ENCODE measurements around the gene PAPPA2. TPM values are rescaled to one million over a fixed set of nuclear protein-coding genes. Genes with fewer than 3 reads are reported as not detected.

Gene PAPPA2
- total RNA-seq, 1 experiment from 2014 or later: 0.03 TPM

DNA sequence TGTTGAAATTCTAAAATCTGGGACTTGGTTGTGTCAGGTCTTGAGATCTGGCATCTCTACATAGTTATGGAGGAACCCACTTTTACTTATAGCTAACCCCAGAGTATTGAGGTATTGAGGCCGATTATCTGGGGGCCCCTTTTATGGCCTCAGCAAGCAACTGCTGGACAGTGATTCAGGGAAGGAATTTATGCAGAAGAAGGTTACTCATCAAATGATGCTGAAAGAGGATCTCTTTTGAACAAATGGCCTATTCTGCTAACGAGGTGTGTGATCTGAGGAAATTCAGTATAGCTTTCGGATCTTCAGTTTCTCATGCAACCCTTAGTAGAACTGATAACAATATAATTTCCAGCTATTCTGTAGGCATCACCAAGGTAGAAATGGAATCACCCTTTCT lies 239.9 kb downstream of the PAPPA2 start:
- no peak for DNase-seq (ENCODE audit: low read depth, low spot score)
- Histone ChIP-seq H3K27me3 (ENCODE audit: control insufficient read depth, insufficient read depth, low read length) (no peaks in the 10 kb centered on the region; the same call in 1 of the 2 replicates), H3K9me3 (ENCODE audit: control insufficient read depth, insufficient read depth, low read depth, low read length) (no peaks in the 10 kb centered on the region), H3K36me3 (ENCODE audit: control insufficient read depth, insufficient read depth, low read length) (no peaks in the 10 kb centered on the region), H3K4me3 (ENCODE audit: low read depth in 2 of 2, low read length in 2 of 2) (no peak overlapping the region), H3K27ac (ENCODE audit: low read length) (no peak overlapping the region), H3K4me1 (ENCODE audit: control insufficient read depth, insufficient read depth, low read length) (no peaks in the 10 kb centered on the region)
- no TSS peak for BruUV-seq (replicated peaks)
- intact Hi-C loops (cut with micrococcal nuclease; ENCODE audit: unreplicated experiment) (no loop called here), in situ Hi-C loops (cut with HindIII; ENCODE audit: low pct_unique_long_range_greater_than_20kb, low sequenced_read_pairs) (no loop called here)
- TF ChIP-seq, protein P1, sequence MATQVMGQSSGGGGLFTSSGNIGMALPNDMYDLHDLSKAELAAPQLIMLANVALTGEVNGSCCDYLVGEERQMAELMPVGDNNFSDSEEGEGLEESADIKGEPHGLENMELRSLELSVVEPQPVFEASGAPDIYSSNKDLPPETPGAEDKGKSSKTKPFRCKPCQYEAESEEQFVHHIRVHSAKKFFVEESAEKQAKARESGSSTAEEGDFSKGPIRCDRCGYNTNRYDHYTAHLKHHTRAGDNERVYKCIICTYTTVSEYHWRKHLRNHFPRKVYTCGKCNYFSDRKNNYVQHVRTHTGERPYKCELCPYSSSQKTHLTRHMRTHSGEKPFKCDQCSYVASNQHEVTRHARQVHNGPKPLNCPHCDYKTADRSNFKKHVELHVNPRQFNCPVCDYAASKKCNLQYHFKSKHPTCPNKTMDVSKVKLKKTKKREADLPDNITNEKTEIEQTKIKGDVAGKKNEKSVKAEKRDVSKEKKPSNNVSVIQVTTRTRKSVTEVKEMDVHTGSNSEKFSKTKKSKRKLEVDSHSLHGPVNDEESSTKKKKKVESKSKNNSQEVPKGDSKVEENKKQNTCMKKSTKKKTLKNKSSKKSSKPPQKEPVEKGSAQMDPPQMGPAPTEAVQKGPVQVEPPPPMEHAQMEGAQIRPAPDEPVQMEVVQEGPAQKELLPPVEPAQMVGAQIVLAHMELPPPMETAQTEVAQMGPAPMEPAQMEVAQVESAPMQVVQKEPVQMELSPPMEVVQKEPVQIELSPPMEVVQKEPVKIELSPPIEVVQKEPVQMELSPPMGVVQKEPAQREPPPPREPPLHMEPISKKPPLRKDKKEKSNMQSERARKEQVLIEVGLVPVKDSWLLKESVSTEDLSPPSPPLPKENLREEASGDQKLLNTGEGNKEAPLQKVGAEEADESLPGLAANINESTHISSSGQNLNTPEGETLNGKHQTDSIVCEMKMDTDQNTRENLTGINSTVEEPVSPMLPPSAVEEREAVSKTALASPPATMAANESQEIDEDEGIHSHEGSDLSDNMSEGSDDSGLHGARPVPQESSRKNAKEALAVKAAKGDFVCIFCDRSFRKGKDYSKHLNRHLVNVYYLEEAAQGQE (IDR thresholded peaks at IDR 0.05; ENCODE audit: insufficient read depth in 1 of 2, low read depth in 2 of 2, low read length in 1 of 2): no peak
- TF ChIP-seq TCF7L2 (IDR thresholded peaks at IDR 0.05; ENCODE audit: low read depth, low read length): no peak
- TF ChIP-seq, protein P2, sequence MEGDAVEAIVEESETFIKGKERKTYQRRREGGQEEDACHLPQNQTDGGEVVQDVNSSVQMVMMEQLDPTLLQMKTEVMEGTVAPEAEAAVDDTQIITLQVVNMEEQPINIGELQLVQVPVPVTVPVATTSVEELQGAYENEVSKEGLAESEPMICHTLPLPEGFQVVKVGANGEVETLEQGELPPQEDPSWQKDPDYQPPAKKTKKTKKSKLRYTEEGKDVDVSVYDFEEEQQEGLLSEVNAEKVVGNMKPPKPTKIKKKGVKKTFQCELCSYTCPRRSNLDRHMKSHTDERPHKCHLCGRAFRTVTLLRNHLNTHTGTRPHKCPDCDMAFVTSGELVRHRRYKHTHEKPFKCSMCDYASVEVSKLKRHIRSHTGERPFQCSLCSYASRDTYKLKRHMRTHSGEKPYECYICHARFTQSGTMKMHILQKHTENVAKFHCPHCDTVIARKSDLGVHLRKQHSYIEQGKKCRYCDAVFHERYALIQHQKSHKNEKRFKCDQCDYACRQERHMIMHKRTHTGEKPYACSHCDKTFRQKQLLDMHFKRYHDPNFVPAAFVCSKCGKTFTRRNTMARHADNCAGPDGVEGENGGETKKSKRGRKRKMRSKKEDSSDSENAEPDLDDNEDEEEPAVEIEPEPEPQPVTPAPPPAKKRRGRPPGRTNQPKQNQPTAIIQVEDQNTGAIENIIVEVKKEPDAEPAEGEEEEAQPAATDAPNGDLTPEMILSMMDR (IDR thresholded peaks at IDR 0.05): no peak
- TF ChIP-seq SIN3A (IDR thresholded peaks at IDR 0.05; ENCODE audit: borderline replicate concordance, insufficient read depth, low read depth, low read length): no peak
- POLR2A ChIA-PET: no interaction called here
- ATAC-seq: no peak
- CTCF ChIA-PET: no interaction called here

DNA sequence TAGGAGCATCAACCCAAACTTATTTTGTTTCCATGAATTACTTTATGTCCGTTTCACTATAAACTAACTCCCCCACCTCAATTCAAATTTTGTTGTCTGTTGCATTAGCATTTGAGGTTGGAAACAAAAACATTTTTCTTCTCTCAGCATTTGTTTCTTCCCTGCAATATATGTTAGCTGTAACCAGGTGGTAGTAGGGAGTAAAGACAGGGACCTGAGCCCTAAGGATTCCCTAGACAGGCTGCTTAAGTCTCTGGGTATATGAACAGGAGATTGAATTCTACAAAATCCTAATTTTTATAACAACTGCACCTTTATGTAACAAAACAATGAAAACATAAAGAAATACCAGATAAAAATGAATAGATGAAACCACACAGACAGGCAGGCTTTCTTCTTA lies 242.6 kb downstream of the PAPPA2 start:
- BruUV-seq (replicated peaks): no TSS peak
- no peaks in the 10 kb centered on the region; the same call in 1 of the 2 replicates for H3K27me3 ChIP-seq (ENCODE audit: control insufficient read depth, insufficient read depth, low read length)
- intact Hi-C loops (cut with micrococcal nuclease; ENCODE audit: unreplicated experiment): no loop called here
- in situ Hi-C loops (cut with HindIII; ENCODE audit: low pct_unique_long_range_greater_than_20kb, low sequenced_read_pairs): no loop called here
- no peak overlapping the region for H3K27ac ChIP-seq (ENCODE audit: low read length)
- no peak for TF ChIP-seq POLR2AphosphoS5 (IDR thresholded peaks at IDR 0.05; ENCODE audit: low read depth, low read length)
- TF ChIP-seq, protein P2 (IDR thresholded peaks at IDR 0.05): no peak
- CTCF ChIA-PET: interaction anchor here (0.6 kb wide), 1 partner anchor 14 kb away, joined by 3 read pairs; no protein-coding TSS in a partner anchor
- POLR2A ChIA-PET: no interaction called here
- no peak overlapping the region for H3K4me3 ChIP-seq (ENCODE audit: low read depth in 2 of 2, low read length in 2 of 2)
- H3K9me3 ChIP-seq (ENCODE audit: control insufficient read depth, insufficient read depth, low read depth, low read length): no peaks in the 10 kb centered on the region
- ATAC-seq (no peak), DNase-seq (ENCODE audit: low read depth, low spot score) (no peak)
- no peaks in the 10 kb centered on the region for H3K36me3 ChIP-seq (ENCODE audit: control insufficient read depth, insufficient read depth, low read length)
- no peaks in the 10 kb centered on the region for H3K4me1 ChIP-seq (ENCODE audit: control insufficient read depth, insufficient read depth, low read length)
